ENCODE measurements around the gene LRP2BP.
"Not testable (repeated sequence)": the region's sequence is repeated elsewhere in the genome, so short reads cannot be mapped to it uniquely, and the experiment has no call there.

Gene LRP2BP

GRCh38 chr4:185395956-185396723 lies 416 bp upstream of the LRP2BP start:
- peak; percentile 96 for DNase-seq (ENCODE audit: low spot score)

GRCh38 chr4:185394568-185395237 lies 1.0 kb downstream of the LRP2BP start:
- DNase-seq (ENCODE audit: low spot score), result peak; percentile 55

GRCh38 chr4:185392156-185392555 lies 3.6 kb downstream of the LRP2BP start:
- no peak for DNase-seq (ENCODE audit: low spot score)

GRCh38 chr4:185390941-185391340 lies 4.8 kb downstream of the LRP2BP start:
- DNase-seq (ENCODE audit: low spot score), result no peak

GRCh38 chr4:185387957-185388356 lies 7.8 kb downstream of the LRP2BP start:
- no peak for DNase-seq (ENCODE audit: low spot score)

GRCh38 chr4:185384930-185385331 lies 10.8 kb downstream of the LRP2BP start:
- DNase-seq (ENCODE audit: low spot score), result no peak

- DNase-seq (ENCODE audit: low spot score), result no peak
These were observed 11.7 kb downstream of the LRP2BP start for GRCh38 chr4:185384061-185384460.

GRCh38 chr4:185383451-185383850 lies 12.3 kb downstream of the LRP2BP start:
- DNase-seq (ENCODE audit: low spot score), result no peak

- DNase-seq (ENCODE audit: low spot score), result no peak
These were observed 13.0 kb downstream of the LRP2BP start for GRCh38 chr4:185382754-185383153.

GRCh38 chr4:185381288-185382196 lies 14.2 kb downstream of the LRP2BP start:
- no peak for DNase-seq (ENCODE audit: low spot score)

GRCh38 chr4:185380320-185380719 lies 15.4 kb downstream of the LRP2BP start:
- no peak for DNase-seq (ENCODE audit: low spot score)

- DNase-seq (ENCODE audit: low spot score), result no peak
These were observed 16.1 kb downstream of the LRP2BP start for GRCh38 chr4:185379326-185380295.

GRCh38 chr4:185378264-185378663 lies 17.5 kb downstream of the LRP2BP start:
- no peak for DNase-seq (ENCODE audit: low spot score)

- DNase-seq (ENCODE audit: low spot score), result no peak
These were observed 21.2 kb downstream of the LRP2BP start for GRCh38 chr4:185374573-185374972.

GRCh38 chr4:185374027-185374426 lies 21.7 kb downstream of the LRP2BP start:
- no peak for DNase-seq (ENCODE audit: low spot score)

- no peak for DNase-seq (ENCODE audit: low spot score)
These were observed 24.0 kb downstream of the LRP2BP start for GRCh38 chr4:185371702-185372101.

GRCh38 chr4:185370268-185370949 lies 25.3 kb downstream of the LRP2BP start:
- no peak for DNase-seq (ENCODE audit: low spot score)

- no peak for DNase-seq (ENCODE audit: low spot score)
These were observed 26.0 kb downstream of the LRP2BP start for GRCh38 chr4:185369731-185370130.

- no peak for DNase-seq (ENCODE audit: low spot score)
These were observed 30.8 kb downstream of the LRP2BP start for GRCh38 chr4:185364886-185365285.

- no peak for DNase-seq (ENCODE audit: low spot score)
These were observed 32.5 kb downstream of the LRP2BP start for GRCh38 chr4:185363251-185363650.

- not testable (repeated sequence) for DNase-seq (ENCODE audit: low spot score)
These were observed 33.2 kb downstream of the LRP2BP start for GRCh38 chr4:185362570-185362969.

All from activated CD4-positive, alpha-beta T cell treated with anti-CD3 and anti-CD28 coated beads, Interleukin-2, Interleukin-4, amounts not matched to agents 100 ng/mL and 50 ng/mL, durations not matched to agents 16 hours and 8 hours (primary cell).